ENCODE data around the gene UCN3.
"Not testable (repeated sequence)": the region's sequence is repeated elsewhere in the genome, so short reads cannot be mapped to it uniquely, and the experiment has no call there.

UCN3 gene

DNA sequence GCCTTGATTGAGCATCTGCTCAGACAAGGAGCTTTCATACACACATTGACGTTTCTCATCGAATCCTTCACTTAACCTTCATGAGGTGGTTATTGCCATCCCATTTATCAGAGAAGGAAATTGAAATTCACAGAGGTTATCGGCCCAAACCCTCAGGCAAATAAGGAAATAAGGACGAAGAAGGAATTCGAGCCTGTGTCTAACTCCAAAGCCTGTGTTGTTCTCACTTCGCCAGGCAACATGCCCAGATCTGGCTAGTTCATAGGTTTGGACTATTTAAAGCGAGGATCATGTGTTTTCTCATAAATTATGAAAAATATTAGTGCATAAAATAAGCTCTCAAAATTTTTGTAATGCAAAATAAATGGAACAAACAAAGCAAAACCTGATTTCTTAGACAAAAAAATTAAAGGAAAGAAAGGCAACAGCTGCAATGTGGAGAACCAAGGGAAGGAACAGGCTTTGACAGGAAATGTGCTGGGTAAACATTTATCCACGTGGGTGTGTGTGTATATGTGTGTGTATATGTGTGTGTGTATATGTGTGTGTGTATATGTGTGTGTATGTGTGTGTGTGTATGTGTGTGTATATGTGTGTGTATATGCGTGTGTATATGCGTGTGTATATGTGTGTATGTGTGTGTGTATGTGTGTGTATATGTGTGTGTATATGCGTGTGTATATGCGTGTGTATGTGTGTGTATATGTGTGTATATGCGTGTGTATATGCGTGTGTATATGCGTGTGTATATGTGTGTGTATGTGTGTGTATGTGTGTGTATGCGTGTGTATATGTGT, 4.8 kb downstream of the UCN3 start:
- DNase-seq, result no peak

GRCh38 chr10:5370493-5371352, 6.0 kb downstream of the UCN3 start:
- DNase-seq, result no peak

DNA sequence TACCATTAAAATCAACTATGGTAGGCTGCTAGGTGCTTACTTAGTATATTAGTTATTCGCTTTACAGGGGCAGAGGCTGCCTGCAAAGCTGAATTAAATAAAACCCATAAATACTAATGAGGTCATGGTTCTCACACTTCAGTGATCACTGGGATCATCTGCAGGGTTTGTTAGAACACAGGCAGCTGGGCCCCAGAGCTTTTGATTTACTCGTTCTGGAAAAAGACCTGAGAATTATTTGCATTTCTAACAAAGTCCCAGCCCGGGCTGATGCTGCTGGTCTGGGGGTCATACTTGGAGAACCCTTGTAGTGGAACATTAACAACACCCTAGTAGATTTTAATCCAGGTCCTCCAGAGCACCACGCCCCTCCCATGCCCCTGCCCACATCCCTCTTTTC, 8.5 kb downstream of the UCN3 start:
- DNase-seq, result no peak

GRCh38 chr10:5373891-5374611, 9.3 kb downstream of the UCN3 start:
- no peak for DNase-seq

DNA sequence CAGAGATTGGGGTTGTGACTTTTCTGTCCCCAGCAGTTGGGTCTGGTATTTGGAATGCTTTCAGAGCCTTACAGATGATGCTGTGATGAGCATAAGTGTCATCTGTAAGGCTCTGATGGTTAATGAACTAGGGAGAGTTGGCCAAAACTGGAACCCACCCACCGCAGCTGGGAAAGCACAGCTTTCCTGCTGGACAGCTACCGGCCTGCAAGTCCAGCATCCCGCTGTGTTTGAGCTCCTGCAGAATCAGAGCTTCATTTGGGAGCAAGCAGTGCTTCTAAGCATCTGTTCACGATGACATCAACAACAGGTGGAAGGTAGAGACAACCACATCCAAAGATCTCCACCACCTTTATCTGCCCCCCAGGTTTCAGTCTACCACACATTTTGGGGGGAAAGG, 11.7 kb downstream of the UCN3 start:
- DNase-seq, result no peak

- DNase-seq, result not testable (repeated sequence)
Measured at GRCh38 chr10:5379202-5379601, 14.4 kb downstream of the UCN3 start.

DNA sequence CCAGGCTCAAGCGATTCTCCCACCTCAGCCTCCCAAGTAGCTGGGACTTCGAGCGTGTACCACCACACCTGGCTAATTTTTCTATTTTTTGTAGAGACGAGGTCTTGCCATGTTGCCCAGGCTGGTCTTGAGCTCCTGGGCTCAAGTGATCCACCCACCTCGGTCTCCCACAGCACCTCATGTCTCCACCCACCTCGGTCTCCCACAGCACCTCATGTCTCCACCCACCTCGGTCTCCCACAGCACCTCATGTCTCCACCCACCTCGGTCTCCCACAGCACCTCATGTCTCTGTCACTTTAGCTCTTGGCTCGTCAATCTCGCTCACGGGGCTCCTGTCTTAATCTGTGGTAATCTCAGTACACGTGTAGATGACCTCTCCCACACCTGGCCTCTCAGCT, 15.6 kb downstream of the UCN3 start:
- not testable (repeated sequence) for DNase-seq

DNA sequence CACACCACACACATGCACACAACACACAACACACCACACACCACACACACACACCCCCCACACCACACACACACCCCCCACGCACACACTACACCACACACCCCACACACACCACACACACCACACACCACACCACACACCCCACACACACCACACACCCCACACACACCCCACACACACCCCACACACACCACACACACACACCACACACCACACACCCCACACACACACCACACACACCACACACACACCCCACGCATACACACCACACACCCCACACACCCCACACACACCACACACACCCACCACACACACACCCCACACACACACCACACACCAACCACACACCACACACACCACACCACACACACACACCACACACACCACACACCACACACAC, 16.4 kb downstream of the UCN3 start:
- no peak for DNase-seq

DNA sequence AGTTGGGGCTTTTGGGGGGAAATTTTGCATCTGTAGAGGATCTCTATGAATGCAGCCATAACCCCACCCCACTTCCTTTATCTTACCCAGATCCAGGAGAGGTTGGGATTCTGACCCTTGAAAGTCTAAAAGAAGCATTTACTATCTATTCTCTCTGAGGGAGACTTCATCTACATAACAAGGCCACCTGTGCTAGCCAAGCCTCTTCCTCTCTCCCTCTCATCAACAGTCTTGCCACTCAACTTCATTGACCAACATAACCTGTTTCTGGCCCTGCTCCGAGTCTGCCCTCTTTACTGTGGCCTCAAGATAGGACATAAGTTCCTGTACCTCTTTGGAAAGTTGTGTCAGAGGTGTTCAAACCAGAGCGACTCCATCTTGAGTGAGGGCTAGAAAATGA, 20.5 kb downstream of the UCN3 start:
- no peak for DNase-seq

DNA sequence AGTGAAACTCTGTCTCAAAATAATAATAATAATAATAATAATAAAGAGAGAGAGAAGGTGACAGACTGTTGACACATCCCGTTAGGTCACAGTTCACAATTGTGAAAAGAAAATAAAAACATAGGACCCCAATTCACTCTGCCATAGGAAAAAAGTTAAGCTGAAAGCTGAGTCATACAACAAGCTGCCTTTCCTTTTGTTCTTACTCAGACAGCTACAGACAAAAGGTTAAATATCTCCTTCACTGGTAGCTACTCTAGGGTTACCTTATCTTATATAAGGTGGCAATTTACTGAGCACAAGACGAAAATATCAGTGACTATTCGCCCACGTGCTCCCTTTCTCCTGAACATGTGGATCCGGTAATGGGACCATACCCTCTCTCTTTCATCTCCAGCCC, 22.4 kb downstream of the UCN3 start:
- no peak for DNase-seq

DNA sequence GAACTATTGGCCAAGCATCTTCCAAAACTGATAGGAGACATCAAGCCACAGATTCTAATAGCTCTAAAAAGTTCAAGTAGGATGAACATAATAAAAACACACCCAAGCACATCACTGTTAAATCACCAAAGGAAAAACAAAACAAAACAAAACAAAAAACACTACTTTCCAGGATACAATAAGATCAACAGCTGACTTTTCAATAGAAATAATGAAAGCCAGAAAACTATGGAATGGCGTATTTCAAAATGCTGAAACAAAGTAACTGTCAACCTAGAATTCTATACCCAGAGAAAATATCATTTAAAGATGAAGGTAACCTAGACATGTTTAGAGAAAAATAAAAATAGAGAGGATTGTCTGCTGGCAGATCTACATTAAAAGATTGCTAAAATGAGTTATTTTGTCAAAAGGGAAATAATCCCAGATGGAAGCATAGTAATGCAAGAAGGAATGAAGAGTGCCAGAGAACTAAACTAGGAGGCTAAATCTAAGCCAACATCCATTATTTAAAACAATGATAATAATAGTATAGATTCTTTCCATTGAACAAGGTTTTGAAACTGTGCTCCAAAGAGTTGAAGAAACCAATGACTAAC, 25.9 kb downstream of the UCN3 start:
- DNase-seq, result no peak

- no peak for DNase-seq
Measured at GRCh38 chr10:5391790-5392189, 27.0 kb downstream of the UCN3 start.

DNA sequence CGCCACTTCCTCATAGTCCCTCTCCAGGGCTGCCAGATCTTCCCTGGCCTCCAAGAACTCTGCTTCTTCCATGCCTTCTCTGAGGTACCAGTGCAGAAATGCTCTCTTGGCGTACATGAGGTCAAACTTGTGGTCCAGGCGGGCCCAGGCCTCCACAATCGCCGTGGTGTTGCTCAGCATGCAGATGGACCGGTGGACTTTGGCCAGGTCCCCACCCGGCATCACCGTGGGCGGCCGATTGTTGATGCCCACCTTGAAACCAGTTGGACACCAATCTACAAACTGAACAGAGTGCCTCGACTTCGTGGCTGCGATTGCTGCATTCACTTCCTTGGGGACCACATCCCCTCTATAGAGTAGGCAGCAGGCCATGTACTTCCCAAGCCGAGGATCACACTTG, 28.8 kb downstream of the UCN3 start:
- DNase-seq, result no peak

DNA sequence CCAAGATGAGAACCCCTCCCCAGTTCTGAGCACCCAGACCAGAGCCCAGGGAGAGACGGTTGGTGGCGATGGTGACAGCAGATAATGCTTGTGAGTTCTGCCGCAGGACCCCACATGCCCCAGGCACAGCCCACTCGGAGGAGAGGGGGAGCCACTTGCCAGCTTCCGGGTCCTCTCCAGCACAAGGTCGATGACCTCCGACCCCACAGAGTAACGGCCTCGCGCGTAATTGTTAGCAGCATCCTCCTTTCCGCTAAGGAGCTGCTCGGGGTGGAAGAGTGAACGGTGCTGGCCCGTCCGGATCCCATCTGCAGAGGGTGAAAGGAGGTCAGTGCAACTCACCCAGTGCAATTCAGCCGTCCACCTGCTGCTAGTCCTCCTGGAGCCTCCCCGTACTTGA, 30.4 kb downstream of the UCN3 start:
- no peak for DNase-seq

- DNase-seq, result no peak
Measured at GRCh38 chr10:5396556-5397300, 32.0 kb downstream of the UCN3 start.

- DNase-seq, result no peak
Measured at GRCh38 chr10:5399332-5399731, 34.6 kb downstream of the UCN3 start.

DNA sequence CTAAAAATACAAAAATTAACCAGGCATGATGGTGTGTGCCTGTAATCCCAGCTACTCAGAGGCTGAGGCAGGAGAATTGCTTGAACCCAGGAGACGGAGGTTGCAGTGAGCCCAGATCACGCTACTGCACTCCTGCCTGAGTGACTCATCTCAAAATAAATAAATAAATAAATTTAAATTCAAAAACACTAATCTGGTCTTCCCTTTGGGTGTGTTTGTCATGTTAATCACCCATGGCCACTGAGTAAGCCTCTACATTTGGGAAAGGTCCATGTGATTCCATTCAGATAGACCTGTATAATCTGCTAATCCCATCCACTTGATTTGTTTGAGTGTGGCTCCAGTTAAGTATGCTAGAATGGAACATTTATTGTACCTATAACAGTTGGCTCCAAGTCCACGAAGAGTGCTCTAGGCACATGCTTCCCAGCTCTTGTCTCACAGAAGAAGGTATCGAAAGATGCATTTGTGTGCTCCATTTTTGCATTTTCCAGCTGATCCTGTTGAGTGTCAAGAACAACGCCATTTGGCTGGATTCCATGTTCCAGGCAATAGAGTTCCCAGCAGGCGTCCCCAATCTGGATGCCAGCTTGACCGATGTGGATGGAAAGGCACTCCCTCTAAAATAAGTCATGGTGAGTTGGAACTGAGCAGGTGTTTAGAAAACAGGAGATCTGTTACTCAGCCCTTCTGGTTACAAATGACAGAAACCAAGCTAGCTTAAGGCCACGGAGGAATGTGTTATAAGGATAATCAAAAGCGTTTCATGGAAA, 35.9 kb downstream of the UCN3 start:
- no peak for DNase-seq

DNA sequence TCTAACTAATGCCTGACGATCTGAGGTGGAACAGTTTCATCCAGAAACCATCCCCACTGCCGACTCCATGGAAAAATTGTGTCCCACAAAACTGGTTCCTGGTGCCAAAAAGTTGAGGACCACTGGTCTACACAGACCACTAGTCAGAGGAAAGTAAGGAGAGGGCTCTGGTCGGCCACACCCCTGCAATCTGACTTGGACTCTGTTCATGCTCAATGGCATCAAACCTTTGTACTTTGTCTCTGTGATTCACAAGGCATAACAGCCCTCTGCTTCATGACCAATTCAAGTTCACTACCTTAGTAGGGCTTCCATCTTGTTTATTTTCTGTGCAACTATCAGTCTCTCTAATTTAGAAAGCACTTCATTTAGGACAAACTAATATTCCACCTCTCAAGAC, 38.0 kb downstream of the UCN3 start:
- no peak for DNase-seq

GRCh38 chr10:5404208-5405041, 39.7 kb downstream of the UCN3 start, which contains the start of gene TUBAL3:
TUBAL3 (minus strand) TSS chr10:5404828; CDS start chr10:5404792, 36 bp downstream.
- DNase-seq, result no peak

- no peak for DNase-seq
Measured at GRCh38 chr10:5406918-5407317, 42.2 kb downstream of the UCN3 start.

All from inflammatory macrophage (primary cell).